HepG2 (cell line): ENCODE measurements around the gene ZFAND2B. TPM values are rescaled to one million over a fixed set of nuclear protein-coding genes. Genes with fewer than 3 reads are reported as not detected.

Experiments used
- ATF3 ChIP-seq: sonication (generic); formaldehyde crosslinking; IDR thresholded peaks from 2 replicates; pipeline ENCODE4 v1.4.0; 2020; ENCODE audit warnings: missing genetic modification reagents
- CBX1 ChIP-seq: IDR thresholded peaks from one replicate; pipeline ENCODE4 v1.6.1; 2016; ENCODE audit warnings: antibody characterized with exemption, low read depth
- CSRNP1 ChIP-seq: sonication (generic); formaldehyde crosslinking; IDR thresholded peaks from 2 replicates; pipeline ENCODE4 v1.8.1; 2023; ENCODE audit warnings: mild to moderate bottlenecking, missing genetic modification reagents
- ETV5 ChIP-seq: IDR thresholded peaks from 2 replicates; pipeline ENCODE4 v1.6.1; 2018; ENCODE audit warnings: missing biosample characterization, missing genetic modification reagents, inconsistent platforms, borderline replicate concordance
- HIVEP1 ChIP-seq: sonication (generic); formaldehyde crosslinking; IDR thresholded peaks from 2 replicates; pipeline ENCODE4 v1.4.0; 2020; ENCODE audit warnings: mild to moderate bottlenecking, missing genetic modification reagents
- HNRNPLL ChIP-seq: fragments of 200-400 bp; formaldehyde crosslinking; IDR thresholded peaks from 2 replicates; pipeline ENCODE4 v1.6.1; 2017; ENCODE audit warnings: mild to moderate bottlenecking, low read depth, low read length; ENCODE audit not compliant: poor library complexity, severe bottlenecking
- KLF6 ChIP-seq: IDR thresholded peaks from 2 replicates; pipeline ENCODE4 v1.8.0; 2016; ENCODE audit warnings: missing biosample characterization, missing genetic modification reagents
- MED13 ChIP-seq: sonication (generic); formaldehyde crosslinking; IDR thresholded peaks from 2 replicates; pipeline ENCODE4 v1.5.0; 2020; ENCODE audit warnings: missing genetic modification reagents
- MZF1 ChIP-seq: sonication (generic); formaldehyde crosslinking; IDR thresholded peaks from 2 replicates; pipeline ENCODE4 v1.8.1; 2023; ENCODE audit warnings: mild to moderate bottlenecking, missing genetic modification reagents, borderline replicate concordance
- NCOA1 ChIP-seq: sonication (generic); formaldehyde crosslinking; IDR thresholded peaks from 2 replicates; pipeline ENCODE4 v1.9.0; 2021; ENCODE audit warnings: missing genetic modification reagents
- POLR2AphosphoS2 ChIP-seq: IDR thresholded peaks from 2 replicates; pipeline ENCODE4 v1.6.1; 2011; ENCODE audit warnings: low read depth, low read length, improper control_type of control experiment
- RBM39 ChIP-seq: fragments of 200-400 bp; formaldehyde crosslinking; IDR thresholded peaks from one replicate; pipeline ENCODE4 v1.6.1; 2018; ENCODE audit warnings: antibody characterized with exemption, mild to moderate bottlenecking, low read depth, low read length; ENCODE audit not compliant: poor library complexity, severe bottlenecking
- RFXANK ChIP-seq: IDR thresholded peaks from 2 replicates; pipeline ENCODE4 v1.6.1; 2016
- RFXAP ChIP-seq: sonication (generic); formaldehyde crosslinking; IDR thresholded peaks from 2 replicates; pipeline ENCODE4 v1.4.0; 2020; ENCODE audit warnings: missing genetic modification reagents, borderline replicate concordance
- SMAD1 ChIP-seq: sonication (generic); formaldehyde crosslinking; IDR thresholded peaks from 2 replicates; pipeline ENCODE4 v1.4.0; 2020; ENCODE audit warnings: missing genetic modification reagents, low read depth, mild to moderate bottlenecking, borderline replicate concordance
- SMAD9 ChIP-seq: sonication (generic); formaldehyde crosslinking; IDR thresholded peaks from 2 replicates; pipeline ENCODE4 v1.5.1; 2020; ENCODE audit warnings: mild to moderate bottlenecking, missing genetic modification reagents
- TAF1 ChIP-seq: sonication (generic); formaldehyde crosslinking; IDR thresholded peaks from 2 replicates; pipeline ENCODE4 v1.4.0; 2020; ENCODE audit warnings: missing genetic modification reagents
- ZNF619 ChIP-seq: sonication (generic); formaldehyde crosslinking; IDR thresholded peaks from 2 replicates; pipeline ENCODE4 v1.4.0; 2020; ENCODE audit warnings: mild to moderate bottlenecking, missing genetic modification reagents
- ZNF788 ChIP-seq: sonication (generic); formaldehyde crosslinking; IDR thresholded peaks from 2 replicates; pipeline ENCODE4 v1.5.0; 2020; ENCODE audit warnings: mild to moderate bottlenecking, missing genetic modification reagents, borderline replicate concordance
- polyA plus RNA-seq, 8 experiments: library from polyadenylated mRNA; depleted of rRNA in 3 of 8; stranded (reverse) in 7 of 8; unstranded in 1 of 8; fragments of >200 nt; fragmentation: Illumina TruSeq in 4 of 8; extraction: Trizol in 4 of 8; gene quantifications; 2 replicates each; pipeline versions ENCODE4 v1.2.1 to v1.2.3, GENCODE V29; 2011 to 2016; ENCODE audit warnings: low read depth in 4 of 8, missing spikeins in 1 of 8, mixed read lengths in 1 of 8; ENCODE audit not compliant: insufficient read depth in 1 of 8
- total RNA-seq, 5 experiments: library from RNA; depleted of rRNA; stranded (reverse); fragments of >200 nt; fragmentation: Illumina TruSeq; extraction: Trizol; gene quantifications; 2 replicates each; pipeline ENCODE4 v1.2.3, GENCODE V29; 2016; ENCODE audit warnings: low read depth in 1 of 5
- TF ChIP-seq, protein P1 (sequence below): sonication (generic); formaldehyde crosslinking; IDR thresholded peaks from 2 replicates; pipeline ENCODE4 v1.5.1; 2020; ENCODE audit warnings: mild to moderate bottlenecking, missing genetic modification reagents, moderate library complexity
- TF ChIP-seq, protein P2 (sequence below): sonication (generic); formaldehyde crosslinking; IDR thresholded peaks from 2 replicates; pipeline ENCODE4 v1.4.0; 2020; ENCODE audit warnings: missing genetic modification reagents

Gene ZFAND2B
- total and polyA plus RNA-seq, 2 of the 13 experiments (the other 11 are each of a cell fraction or from before 2014, with no cell fraction given), result 53.3 to 115 TPM

GRCh38 chr2:219245148-219245898 lies 38.7 kb downstream of the ZFAND2B start, which contains the start of the genes GLB1L and STK16 (continued):
- peak; percentile 94; the same call in 1 of the 2 replicates for TF ChIP-seq SMAD1 (CRISPR knock-in tag)
- TF ChIP-seq ZNF619 (CRISPR knock-in tag), result peak; percentile 95
- peak; percentile 69 for TF ChIP-seq ATF3 (CRISPR knock-in tag)
- TF ChIP-seq, protein P1, sequence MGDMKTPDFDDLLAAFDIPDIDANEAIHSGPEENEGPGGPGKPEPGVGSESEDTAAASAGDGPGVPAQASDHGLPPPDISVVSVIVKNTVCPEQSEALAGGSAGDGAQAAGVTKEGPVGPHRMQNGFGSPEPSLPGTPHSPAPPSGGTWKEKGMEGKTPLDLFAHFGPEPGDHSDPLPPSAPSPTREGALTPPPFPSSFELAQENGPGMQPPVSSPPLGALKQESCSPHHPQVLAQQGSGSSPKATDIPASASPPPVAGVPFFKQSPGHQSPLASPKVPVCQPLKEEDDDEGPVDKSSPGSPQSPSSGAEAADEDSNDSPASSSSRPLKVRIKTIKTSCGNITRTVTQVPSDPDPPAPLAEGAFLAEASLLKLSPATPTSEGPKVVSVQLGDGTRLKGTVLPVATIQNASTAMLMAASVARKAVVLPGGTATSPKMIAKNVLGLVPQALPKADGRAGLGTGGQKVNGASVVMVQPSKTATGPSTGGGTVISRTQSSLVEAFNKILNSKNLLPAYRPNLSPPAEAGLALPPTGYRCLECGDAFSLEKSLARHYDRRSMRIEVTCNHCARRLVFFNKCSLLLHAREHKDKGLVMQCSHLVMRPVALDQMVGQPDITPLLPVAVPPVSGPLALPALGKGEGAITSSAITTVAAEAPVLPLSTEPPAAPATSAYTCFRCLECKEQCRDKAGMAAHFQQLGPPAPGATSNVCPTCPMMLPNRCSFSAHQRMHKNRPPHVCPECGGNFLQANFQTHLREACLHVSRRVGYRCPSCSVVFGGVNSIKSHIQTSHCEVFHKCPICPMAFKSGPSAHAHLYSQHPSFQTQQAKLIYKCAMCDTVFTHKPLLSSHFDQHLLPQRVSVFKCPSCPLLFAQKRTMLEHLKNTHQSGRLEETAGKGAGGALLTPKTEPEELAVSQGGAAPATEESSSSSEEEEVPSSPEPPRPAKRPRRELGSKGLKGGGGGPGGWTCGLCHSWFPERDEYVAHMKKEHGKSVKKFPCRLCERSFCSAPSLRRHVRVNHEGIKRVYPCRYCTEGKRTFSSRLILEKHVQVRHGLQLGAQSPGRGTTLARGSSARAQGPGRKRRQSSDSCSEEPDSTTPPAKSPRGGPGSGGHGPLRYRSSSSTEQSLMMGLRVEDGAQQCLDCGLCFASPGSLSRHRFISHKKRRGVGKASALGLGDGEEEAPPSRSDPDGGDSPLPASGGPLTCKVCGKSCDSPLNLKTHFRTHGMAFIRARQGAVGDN (CRISPR knock-in tag), result peak; percentile 98
- TF ChIP-seq, protein P2, sequence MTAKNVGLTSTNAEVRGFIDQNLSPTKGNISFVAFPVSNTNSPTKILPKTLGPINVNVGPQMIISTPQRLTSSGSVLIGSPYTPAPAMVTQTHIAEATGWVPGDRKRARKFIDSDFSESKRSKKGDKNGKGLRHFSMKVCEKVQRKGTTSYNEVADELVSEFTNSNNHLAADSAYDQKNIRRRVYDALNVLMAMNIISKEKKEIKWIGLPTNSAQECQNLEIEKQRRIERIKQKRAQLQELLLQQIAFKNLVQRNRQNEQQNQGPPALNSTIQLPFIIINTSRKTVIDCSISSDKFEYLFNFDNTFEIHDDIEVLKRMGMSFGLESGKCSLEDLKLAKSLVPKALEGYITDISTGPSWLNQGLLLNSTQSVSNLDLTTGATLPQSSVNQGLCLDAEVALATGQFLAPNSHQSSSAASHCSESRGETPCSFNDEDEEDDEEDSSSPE (CRISPR knock-in tag), result peak; percentile 65
- peak; percentile 83; the same call in 1 of the 2 replicates for TF ChIP-seq RFXAP (CRISPR knock-in tag)
- no peak for TF ChIP-seq CSRNP1 (CRISPR knock-in tag)
- peak; percentile 97 for TF ChIP-seq KLF6
- peak; percentile 58; the same call in 1 of the 2 replicates for TF ChIP-seq RFXANK (CRISPR knock-in tag)
- peak; percentile 96 for TF ChIP-seq MZF1 (CRISPR knock-in tag)
- TF ChIP-seq HNRNPLL, result peak; percentile 83
- peak; percentile 36 for TF ChIP-seq CBX1
- TF ChIP-seq MED13 (CRISPR knock-in tag), result peak; percentile 77; the same call in 1 of the 2 replicates
- TF ChIP-seq TAF1, result peak; percentile 96
- TF ChIP-seq NCOA1 (CRISPR knock-in tag), result peak; percentile 88
- peak; percentile 93; the same call in 1 of the 2 replicates for TF ChIP-seq ZNF788 (CRISPR knock-in tag)
- TF ChIP-seq HIVEP1 (CRISPR knock-in tag), result peak; percentile 85; the same call in 1 of the 2 replicates
- TF ChIP-seq SMAD9 (CRISPR knock-in tag), result 0 out of 2 replicates have a peak, but pooled peaks have one; percentile 63
- peak; percentile 90 for TF ChIP-seq RBM39
- peak; percentile 99 for TF ChIP-seq ETV5 (CRISPR knock-in tag)
- 0 out of 2 replicates have a peak, but pooled peaks have one; percentile 44 for TF ChIP-seq POLR2AphosphoS2
